Fibroblast of lung (primary cell): ENCODE measurements around the gene RMDN3.

Experiments used
- CTCF ChIP-seq, 2 donors: IDR thresholded peaks in 1 of 2; conservative IDR thresholded peaks in 1 of 2; 1 replicate in 1 of 2; 2 replicates in 1 of 2; pipeline ENCODE4 v1.5.1; 2011 to 2012; ENCODE audit warnings: low read length in 2 of 2, control low read depth in 1 of 2, inconsistent platforms in 1 of 2, low read depth in 1 of 2, mild to moderate bottlenecking in 1 of 2
- EZH2 ChIP-seq: IDR thresholded peaks from 2 replicates; pipeline ENCODE4 v1.5.1; 2012; ENCODE audit warnings: low read length, control low read depth, mild to moderate bottlenecking; ENCODE audit errors: missing control alignments

GRCh38 chr15:40775740-40776536 is 20.9 kb upstream of the RMDN3 start:
- no peak for TF ChIP-seq CTCF (conservative IDR thresholded peaks at IDR 0.05 in 1 of 2, IDR thresholded peaks at IDR 0.05 in 1 of 2; ENCODE audit: low read depth in 1 of 2, low read length in 2 of 2)
- TF ChIP-seq EZH2: no peak
